Kidney (tissue), 14 donors: ENCODE data around the gene GUCA2B. TPM values are rescaled to one million over a fixed set of nuclear protein-coding genes. Genes with fewer than 3 reads are reported as not detected.

Experiments used
- DNase-seq, 5 donors: peaks; one replicate each; pipeline ENCODE4 v3.0.0-alpha.2; 2013 to 2020
- FAIRE-seq: peaks from 2 replicates; lab custom pipeline; 2012; peaks lifted over from hg19 to GRCh38; lab: Jason Lieb, UNC
- H3K27ac ChIP-seq, 2 donors: one replicate each; pipeline ENCODE4 v1.7.0; 2013; ENCODE audit warnings: low read depth in 2 of 2, low read length in 2 of 2, inconsistent platforms in 1 of 2
- H3K27me3 ChIP-seq: one replicate; pipeline ENCODE4 v1.7.1; 2013; ENCODE audit warnings: low read length, inconsistent platforms; ENCODE audit not compliant: control insufficient read depth, insufficient read depth
- H3K36me3 ChIP-seq, 3 donors: one replicate each; pipeline versions ENCODE4 v1.7.0 to v1.7.1; 2013; ENCODE audit warnings: low read length in 3 of 3, control low read depth in 1 of 3, inconsistent platforms in 1 of 3; ENCODE audit not compliant: insufficient read depth in 3 of 3, control insufficient read depth in 2 of 3
- H3K4me1 ChIP-seq, 3 donors: one replicate each; pipeline versions ENCODE4 v1.7.0 to v1.7.1; 2013; ENCODE audit warnings: low read length in 3 of 3, inconsistent platforms in 1 of 3, low read depth in 1 of 3; ENCODE audit not compliant: control insufficient read depth in 2 of 3, insufficient read depth in 2 of 3
- H3K4me3 ChIP-seq, 3 donors: one replicate each; pipeline versions ENCODE4 v1.7.0 to v1.8.1; 2013; ENCODE audit warnings: low read length in 3 of 3, control low read depth in 1 of 3, inconsistent platforms in 1 of 3
- H3K9ac ChIP-seq, 3 donors: one replicate each; pipeline versions ENCODE4 v1.7.0 to v1.7.1; 2013; ENCODE audit warnings: low read length in 3 of 3, control low read depth in 1 of 3, inconsistent platforms in 1 of 3
- H3K9me3 ChIP-seq, 3 donors: one replicate each; pipeline versions ENCODE4 v1.7.0 to v1.7.1; 2013; ENCODE audit warnings: low read length in 3 of 3, control low read depth in 1 of 3, inconsistent platforms in 1 of 3; ENCODE audit not compliant: control insufficient read depth in 2 of 3, insufficient read depth in 1 of 3
- CTCF ChIP-seq: IDR thresholded peaks from 3 replicates; pipeline ENCODE4 v1.5.1; 2012; ENCODE audit warnings: mild to moderate bottlenecking, moderate library complexity, borderline replicate concordance; ENCODE audit not compliant: insufficient read depth; ENCODE audit errors: extremely low read depth
- intact Hi-C: fragments of 100-400 bp; cut with DNase I; formaldehyde crosslinking; loops from one replicate; pipeline ENCODE4 v1.11.1; 2022
- polyA plus RNA-seq: library from polyadenylated mRNA; stranded (reverse); fragments of 350-450 nt; fragmentation: Illumina TruSeq; extraction: RNeasy Lipid Tissue Mini Kit (QIAGEN cat#74804); gene quantifications from one replicate; pipeline ENCODE4 v1.2.3, GENCODE V29; 2014; ENCODE audit warnings: low read depth, low replicate concordance; ENCODE audit not compliant: insufficient read depth
- total RNA-seq: library from RNA; stranded (reverse); fragmentation: NEBNext Ultra II Directional; extraction: Animal tissue kit (Norgen Biotek cat#: 25700); gene quantifications from one replicate; pipeline ENCODE4 v1.2.1, GENCODE V29; 2021
- donor health status: control.
- donor health status: control.
- donor health status: control.
- donor health status: control.
- donor health status: control.
- donor health status: DM: yes; HTN: yes; CAD: no.
- donor health status: Normal renal cell carcinoma (clear cell type).

GUCA2B gene
- total and polyA plus RNA-seq, 2 donors from 2014 or later, result not detected

DNA sequence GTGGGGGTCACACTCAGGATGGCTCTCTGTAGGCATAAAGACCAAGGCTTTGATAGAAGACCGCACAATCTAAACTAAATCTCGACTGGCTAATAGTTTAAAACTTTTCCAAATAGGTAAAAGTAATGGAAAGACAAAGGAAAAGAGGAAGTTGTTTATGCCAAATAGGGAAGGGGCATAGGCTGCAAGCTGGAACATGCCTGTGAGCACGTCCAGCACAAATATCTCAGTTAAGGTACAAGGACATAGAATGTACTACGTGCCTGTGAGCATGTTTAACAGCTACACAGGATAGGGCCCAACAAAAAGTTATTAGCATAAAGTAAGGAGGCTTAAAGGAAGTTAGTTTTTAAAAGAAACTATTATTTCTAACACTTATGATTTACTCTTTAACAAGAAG, 38.9 kb downstream of the GUCA2B start:
- Histone ChIP-seq H3K4me1 (peaks cover 0 to 2% (median 0%) of the 10 kb centered on the region in 3 donors), H3K9me3 (no peaks in the 10 kb centered on the region), H3K27ac (no peak overlapping the region), H3K36me3 (peaks cover 6 to 17% (median 9%) of the 10 kb centered on the region in 3 donors), H3K4me3 (no peak overlapping the region), H3K27me3 (no peaks in the 10 kb centered on the region), H3K9ac (no peak overlapping the region)
- DNase-seq (no peak), FAIRE-seq (no peak)
- intact Hi-C loops, result no loop called here
- TF ChIP-seq CTCF, result no peak

- FAIRE-seq, result no peak
- H3K36me3 ChIP-seq, result peaks cover 7 to 22% (median 9%) of the 10 kb centered on the region in 3 donors
Observed at GRCh38 chr1:42195841-42196240, 42.6 kb downstream of the GUCA2B start.

DNA sequence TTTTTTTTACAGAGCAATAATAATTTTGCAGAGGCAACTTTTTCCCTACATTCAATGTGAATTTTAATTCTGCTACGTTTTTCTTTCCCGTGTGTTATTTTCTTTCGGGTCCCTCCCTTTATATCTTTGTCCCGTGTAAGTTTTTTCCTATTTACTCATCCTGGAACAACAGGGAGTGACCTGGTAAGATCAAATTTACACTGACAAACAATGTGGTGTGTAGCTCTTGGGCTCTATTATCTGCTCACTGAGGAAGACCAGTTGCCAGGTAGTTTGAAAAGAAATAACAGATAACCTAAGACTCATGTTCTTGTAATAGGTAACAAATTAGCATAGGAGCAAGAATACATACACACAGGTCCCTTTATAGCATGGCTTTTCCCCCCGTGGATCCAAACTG, 45.0 kb downstream of the GUCA2B start:
- no peak for DNase-seq
- FAIRE-seq, result no peak
- peaks cover 0 to 16% (median 9%) of the 10 kb centered on the region in 3 donors for H3K36me3 ChIP-seq
- H3K4me3 ChIP-seq, result no peak overlapping the region
- no peak overlapping the region for H3K27ac ChIP-seq
- H3K27me3 ChIP-seq, result no peaks in the 10 kb centered on the region
- H3K9ac ChIP-seq, result no peak overlapping the region
- H3K9me3 ChIP-seq, result no peaks in the 10 kb centered on the region
- peaks cover 0 to 2% (median 0%) of the 10 kb centered on the region in 3 donors for H3K4me1 ChIP-seq
- no peak for TF ChIP-seq CTCF
- intact Hi-C loops, result no loop called here

More at GRCh38 chr1:42195841-42196240, 42.6 kb downstream of the GUCA2B start:
- intact Hi-C loops, result no loop called here
- no peak overlapping the region for H3K4me3 ChIP-seq
- no peak for DNase-seq
- H3K4me1 ChIP-seq, result peaks cover 0 to 2% (median 0%) of the 10 kb centered on the region in 3 donors
- TF ChIP-seq CTCF, result no peak
- H3K9ac ChIP-seq, result no peak overlapping the region
- H3K9me3 ChIP-seq, result no peaks in the 10 kb centered on the region
- no peak overlapping the region for H3K27ac ChIP-seq
- no peaks in the 10 kb centered on the region for H3K27me3 ChIP-seq

DNA sequence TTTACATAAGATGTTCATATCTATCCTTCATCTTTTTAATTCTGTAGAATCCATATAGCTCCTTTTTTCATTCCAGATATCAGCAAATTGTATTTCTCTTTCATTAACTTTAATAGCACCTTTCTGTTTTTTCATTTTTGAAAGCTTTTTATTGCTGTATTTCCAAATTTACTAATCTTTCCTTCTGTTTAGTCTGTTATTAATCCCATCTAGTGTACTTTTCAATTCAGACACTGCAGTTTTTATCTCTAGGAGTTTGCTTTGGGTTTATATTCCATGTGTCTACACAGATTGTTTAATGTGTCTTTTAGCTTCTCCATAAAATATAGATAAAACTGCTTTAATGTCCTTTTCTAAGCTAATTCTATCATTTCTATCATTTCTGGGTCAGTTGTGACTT, 48.8 kb downstream of the GUCA2B start:
- no peaks in the 10 kb centered on the region for H3K4me1 ChIP-seq
- DNase-seq, result no peak
- H3K27ac ChIP-seq, result no peak overlapping the region
- intact Hi-C loops, result no loop called here
- H3K36me3 ChIP-seq, result peaks cover 0 to 23% (median 6%) of the 10 kb centered on the region in 3 donors
- no peak for TF ChIP-seq CTCF
- no peaks in the 10 kb centered on the region for H3K27me3 ChIP-seq
- no peak overlapping the region for H3K9ac ChIP-seq
- no peaks in the 10 kb centered on the region for H3K9me3 ChIP-seq
- FAIRE-seq, result no peak
- no peak overlapping the region for H3K4me3 ChIP-seq
